ENCODE data around the gene ITGA11.
"Not testable (repeated sequence)": the region's sequence is repeated elsewhere in the genome, so short reads cannot be mapped to it uniquely, and the experiment has no call there.

ITGA11 gene

GRCh38 chr15:68409736-68410370 lies 22.1 kb downstream of the ITGA11 start:
- peak; percentile 18 for DNase-seq

- peak; percentile 20 for DNase-seq
These were observed 23.0 kb downstream of the ITGA11 start for GRCh38 chr15:68408971-68409370.

- peak; percentile 23 for DNase-seq
These were observed 23.8 kb downstream of the ITGA11 start for GRCh38 chr15:68407886-68408881.

- DNase-seq, result peak; percentile 26
These were observed 24.6 kb downstream of the ITGA11 start for GRCh38 chr15:68407141-68407885.

GRCh38 chr15:68405378-68406250 lies 26.3 kb downstream of the ITGA11 start:
- peak; percentile 28 for DNase-seq

- peak; percentile 33 for DNase-seq
These were observed 27.7 kb downstream of the ITGA11 start for GRCh38 chr15:68404056-68404798.

- peak; percentile 6 for DNase-seq
These were observed 28.6 kb downstream of the ITGA11 start for GRCh38 chr15:68403161-68403941.

- DNase-seq, result peak; percentile 36
These were observed 29.4 kb downstream of the ITGA11 start for GRCh38 chr15:68402432-68403160.

- DNase-seq, result peak; percentile 20
These were observed 30.2 kb downstream of the ITGA11 start for GRCh38 chr15:68401496-68402431.

GRCh38 chr15:68400066-68400456 lies 31.9 kb downstream of the ITGA11 start:
- DNase-seq, result no peak

GRCh38 chr15:68399096-68400065 lies 32.6 kb downstream of the ITGA11 start:
- DNase-seq, result no peak

- DNase-seq, result not testable (repeated sequence)
These were observed 34.0 kb downstream of the ITGA11 start for GRCh38 chr15:68397999-68398398.

GRCh38 chr15:68396068-68396467 lies 35.9 kb downstream of the ITGA11 start:
- no peak for DNase-seq

GRCh38 chr15:68391121-68391520 lies 40.8 kb downstream of the ITGA11 start:
- DNase-seq, result peak; percentile 8

GRCh38 chr15:68389936-68390817 lies 41.8 kb downstream of the ITGA11 start:
- peak; percentile 48 for DNase-seq

Data from activated CD8-positive, alpha-beta memory T cell treated with anti-CD3 and anti-CD28 coated beads, Interleukin-2, amount 50 U/mL, for 48 hours (primary cell).